BJ (cell line): ENCODE results near the gene CEACAM8. TPM values are rescaled to one million over a fixed set of nuclear protein-coding genes. Genes with fewer than 3 reads are reported as not detected.
"Not testable (repeated sequence)": the region's sequence is repeated elsewhere in the genome, so short reads cannot be mapped to it uniquely, and the experiment has no call there.

Experiments
- CTCF ChIA-PET: fragments of 350-600 bp; formaldehyde crosslinking; extraction: SDS; loops from one replicate; lab custom pipeline; 2021; ENCODE audit warnings: antibody characterized with exemption, inconsistent platforms; lab: Yijun Ruan, JAX
- POLR2A ChIA-PET: fragments of 300-600 bp; sonication (Branson Sonifier 250); formaldehyde crosslinking; extraction: SDS; loops from one replicate; lab custom pipeline; 2021; ENCODE audit warnings: antibody characterized with exemption; lab: Charles Lee
- DNase-seq: peaks from one replicate; pipeline ENCODE4 v3.0.0-alpha.2; 2011; ENCODE audit warnings: low read depth
- H3K27me3 ChIP-seq: 2 replicates; pipeline ENCODE4 v1.6.0; 2011; ENCODE audit warnings: low read length; ENCODE audit not compliant: control insufficient read depth, insufficient read depth
- H3K36me3 ChIP-seq: 2 replicates; pipeline ENCODE4 v1.5.1; 2011; ENCODE audit warnings: low read length; ENCODE audit not compliant: control insufficient read depth, insufficient read depth
- H3K4me3 ChIP-seq: 2 replicates; pipeline ENCODE4 v1.5.1; 2011; ENCODE audit warnings: low read depth, mild to moderate bottlenecking, control low read depth, low read length
- CTCF ChIP-seq: IDR thresholded peaks from 2 replicates; pipeline ENCODE4 v1.5.1; 2011; ENCODE audit warnings: low read depth, mild to moderate bottlenecking, control low read depth, inconsistent platforms, low read length, moderate library complexity; ENCODE audit not compliant: insufficient read depth
- polyA minus RNA-seq: library from RNA; depleted of rRNA, polyadenylated mRNA; stranded (reverse); fragments of >200 nt; gene quantifications from 2 replicates; pipeline ENCODE4 v1.2.3, GENCODE V29; 2011; rRNA and poly(A)+ RNA removed
- polyA plus RNA-seq: library from polyadenylated mRNA; depleted of rRNA; stranded (reverse); fragments of >200 nt; gene quantifications from 2 replicates; pipeline ENCODE4 v1.2.3, GENCODE V29; 2011; rRNA removed

Gene CEACAM8
- polyA plus RNA-seq (not detected in 2 replicates), polyA minus RNA-seq (not detected in 2 replicates)

- Histone ChIP-seq H3K4me3 (no peak within 1 kb of the TSS), H3K36me3 (no peaks in the 10 kb centered on the region), H3K27me3 (peaks cover 11% of the 10 kb centered on the region)
- no peak for DNase-seq
- CTCF ChIA-PET, result interaction anchor here (0.7 to 4.2 kb wide), 11 partner anchors 10 to 144 kb away, joined by 3 to 27 read pairs (median 9); no protein-coding TSS in a partner anchor
- POLR2A ChIA-PET, result no interaction called here
- TF ChIP-seq CTCF, result no peak
These were observed at the start of gene CEACAM8 for GRCh38 chr19:42594617-42595489. Gene CEACAM8 (minus strand): TSS chr19:42594924. CDS start chr19:42594828, 96 bp downstream.

GRCh38 chr19:42639324-42640092 is 44.8 kb upstream of the CEACAM8 start:
- CTCF ChIA-PET, H3K27me3 ChIP-seq, POLR2A ChIA-PET, DNase-seq, H3K36me3 ChIP-seq, H3K4me3 ChIP-seq: not testable (repeated sequence)

- no peak for TF ChIP-seq CTCF
- H3K36me3 ChIP-seq, result no peaks in the 10 kb centered on the region
- DNase-seq, result no peak
- H3K4me3 ChIP-seq, result no peak overlapping the region
- POLR2A ChIA-PET, result no interaction called here
- peaks cover 7% of the 10 kb centered on the region; the same call in 1 of the 2 replicates for H3K27me3 ChIP-seq
- CTCF ChIA-PET, result interaction anchor here (0.6 to 2.9 kb wide), 22 partner anchors 10 to 455 kb away, joined by 3 to 24 read pairs (median 4); no protein-coding TSS in a partner anchor
These were observed 40.5 kb upstream of the CEACAM8 start for GRCh38 chr19:42635233-42635539.

GRCh38 chr19:42634409-42635232 is 39.9 kb upstream of the CEACAM8 start:
- POLR2A ChIA-PET, result no interaction called here
- peak; percentile 87 for TF ChIP-seq CTCF
- no peak overlapping the region for H3K4me3 ChIP-seq
- no peak for DNase-seq
- CTCF ChIA-PET, result interaction anchor here (0.6 to 2.9 kb wide), 24 partner anchors 10 to 455 kb away, joined by 3 to 24 read pairs (median 3); no protein-coding TSS in a partner anchor
- H3K27me3 ChIP-seq, result peaks cover 7% of the 10 kb centered on the region; the same call in 1 of the 2 replicates
- no peaks in the 10 kb centered on the region for H3K36me3 ChIP-seq

GRCh38 chr19:42629191-42629590 is 34.5 kb upstream of the CEACAM8 start:
- H3K4me3 ChIP-seq, result no peak overlapping the region
- ChIA-PET CTCF (interaction anchor here (0.7 kb wide), 1 partner anchor 33 kb away, joined by 3 read pairs; no protein-coding TSS in a partner anchor), POLR2A (no interaction called here)
- H3K27me3 ChIP-seq, result peaks cover 10% of the 10 kb centered on the region
- no peak for DNase-seq
- TF ChIP-seq CTCF, result no peak
- H3K36me3 ChIP-seq, result no peaks in the 10 kb centered on the region
